GM21619 (cell line): ENCODE measurements around the gene LIPN.

Source experiments
- ATAC-seq: cut with Tn5 transposase; IDR thresholded peaks from one replicate; pipeline ENCODE4 v1.9.1; 2021; ENCODE audit not compliant: unreplicated experiment

The LIPN gene

DNA sequence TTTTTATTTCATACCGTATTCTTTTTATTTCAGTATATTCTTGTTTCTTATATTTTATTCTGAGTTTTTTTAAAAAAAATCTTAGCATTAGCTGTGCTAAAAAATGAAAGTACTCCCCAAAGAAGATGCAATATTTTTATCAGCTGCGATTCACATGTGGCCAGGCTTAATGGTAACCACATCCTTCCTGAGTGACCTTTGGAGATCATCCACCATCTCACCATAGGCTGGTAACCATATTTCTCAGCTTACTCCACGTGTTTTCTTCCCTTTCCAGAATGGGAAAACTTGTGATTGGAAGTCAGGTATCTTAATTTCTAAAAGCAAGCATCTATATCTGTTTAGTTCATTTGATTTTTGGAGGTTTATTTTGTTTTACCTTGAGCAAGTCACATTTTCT, 23.9 kb downstream of the LIPN start:
- ATAC-seq = no peak

DNA sequence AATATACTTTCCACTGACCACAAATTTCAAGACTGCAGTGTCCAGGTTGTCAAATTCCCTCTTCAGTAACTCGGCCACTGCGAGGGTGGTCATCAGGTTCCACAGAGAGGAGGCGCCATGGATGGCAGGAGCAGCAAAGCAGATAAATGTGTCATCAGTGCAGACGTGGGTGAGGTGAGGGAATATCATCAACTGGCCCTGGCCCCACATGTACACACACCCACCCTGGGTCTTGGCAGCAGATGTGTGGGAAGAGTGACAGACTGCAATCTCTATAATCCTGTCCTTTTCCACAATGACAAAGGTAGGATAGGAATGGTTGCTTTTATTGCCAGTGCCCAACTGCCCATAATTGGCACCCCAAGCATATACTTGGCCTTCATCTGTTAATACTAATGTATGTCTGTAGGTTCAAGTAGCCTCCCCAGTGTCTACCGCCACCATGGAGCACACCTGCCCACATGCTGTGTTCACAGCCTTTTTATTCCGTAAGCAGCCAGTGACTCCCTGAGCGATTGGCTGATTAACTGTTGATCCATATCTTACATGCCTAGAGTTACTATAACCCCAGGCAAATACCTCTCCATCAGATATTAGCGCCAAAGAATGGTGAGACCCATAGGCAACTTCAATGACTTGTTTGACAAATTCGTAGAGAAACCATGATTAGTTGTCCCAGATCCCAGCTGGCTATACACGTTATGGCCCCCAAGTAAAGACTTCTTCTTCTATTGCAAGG, 26.4 kb downstream of the LIPN start:
- no peak for ATAC-seq

DNA sequence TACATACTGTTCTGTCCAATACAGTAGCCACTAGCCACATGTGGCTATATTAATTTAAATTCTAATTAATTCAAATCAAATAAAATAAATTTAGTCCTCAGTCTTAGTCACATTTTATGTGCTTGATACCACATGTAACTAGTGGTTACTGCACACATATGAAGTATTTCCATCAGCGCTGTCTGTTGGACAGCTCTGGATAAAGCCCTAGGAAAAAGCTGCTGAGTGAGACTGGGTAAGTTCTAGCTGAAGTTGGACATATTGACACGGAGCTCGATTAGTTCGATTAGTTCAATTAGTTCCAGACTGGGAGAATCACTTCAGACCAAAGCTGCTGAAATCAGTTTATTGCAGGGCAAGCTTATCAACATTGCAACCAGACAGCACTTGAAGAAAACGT, 27.6 kb downstream of the LIPN start:
- ATAC-seq = no peak

DNA sequence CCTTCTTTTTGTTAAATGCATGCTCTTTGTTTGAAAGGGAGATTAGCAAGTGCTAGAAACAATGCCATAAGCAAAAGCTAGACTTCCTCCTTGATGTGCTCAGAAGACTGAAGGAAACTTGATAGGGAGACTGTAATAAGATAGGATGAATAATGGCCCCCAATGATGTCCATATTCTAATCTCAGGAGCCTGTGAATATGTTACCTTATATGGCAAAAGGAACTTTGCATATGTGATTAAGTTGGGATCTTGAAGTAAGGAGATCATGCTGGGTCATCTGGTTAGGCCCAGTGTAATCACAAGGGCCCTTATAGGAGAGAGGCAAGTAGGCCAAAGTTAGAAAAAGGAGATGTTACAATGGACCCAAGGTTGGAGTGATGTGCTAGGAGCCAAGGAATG, 29.1 kb downstream of the LIPN start:
- no peak for ATAC-seq

DNA sequence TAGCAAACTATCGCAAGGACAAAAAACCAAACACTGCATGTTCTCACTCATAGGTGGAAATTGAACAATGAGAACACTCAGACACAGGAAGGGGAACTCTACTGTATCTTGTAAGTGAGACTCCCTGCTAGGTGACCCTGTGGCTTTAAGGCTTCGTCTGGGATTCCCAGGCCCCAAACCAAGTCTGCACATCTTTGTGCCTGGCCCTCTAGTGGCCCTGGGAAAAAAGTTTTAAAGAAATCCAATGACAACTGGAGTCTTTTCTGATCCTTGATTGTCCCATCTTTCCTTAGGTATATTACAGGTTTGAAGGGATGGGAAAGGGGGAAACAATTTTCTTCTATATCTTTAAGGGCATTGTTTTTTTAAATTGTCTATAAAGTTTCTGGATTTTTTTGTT, 32.1 kb downstream of the LIPN start:
- no peak for ATAC-seq

DNA sequence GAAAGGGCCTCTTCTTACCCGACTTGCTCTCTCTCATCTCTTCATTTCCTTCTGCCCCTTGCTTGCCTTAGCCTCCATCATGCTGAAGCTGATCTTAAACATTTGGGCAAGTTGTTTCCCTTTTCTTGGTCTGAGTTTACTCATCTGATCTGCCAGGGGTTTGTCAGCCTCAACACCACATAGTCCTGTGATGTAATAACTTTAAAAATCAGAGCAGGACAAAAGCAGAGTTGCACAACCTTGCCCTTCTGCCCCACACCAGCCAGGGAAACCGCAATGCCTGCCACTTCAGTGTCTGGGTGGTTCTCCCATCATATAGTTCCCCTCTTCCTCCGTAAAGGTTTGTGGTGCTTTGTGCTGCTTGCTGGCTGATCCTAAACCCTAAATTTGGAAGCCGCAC, 32.8 kb downstream of the LIPN start:
- ATAC-seq = no peak

DNA sequence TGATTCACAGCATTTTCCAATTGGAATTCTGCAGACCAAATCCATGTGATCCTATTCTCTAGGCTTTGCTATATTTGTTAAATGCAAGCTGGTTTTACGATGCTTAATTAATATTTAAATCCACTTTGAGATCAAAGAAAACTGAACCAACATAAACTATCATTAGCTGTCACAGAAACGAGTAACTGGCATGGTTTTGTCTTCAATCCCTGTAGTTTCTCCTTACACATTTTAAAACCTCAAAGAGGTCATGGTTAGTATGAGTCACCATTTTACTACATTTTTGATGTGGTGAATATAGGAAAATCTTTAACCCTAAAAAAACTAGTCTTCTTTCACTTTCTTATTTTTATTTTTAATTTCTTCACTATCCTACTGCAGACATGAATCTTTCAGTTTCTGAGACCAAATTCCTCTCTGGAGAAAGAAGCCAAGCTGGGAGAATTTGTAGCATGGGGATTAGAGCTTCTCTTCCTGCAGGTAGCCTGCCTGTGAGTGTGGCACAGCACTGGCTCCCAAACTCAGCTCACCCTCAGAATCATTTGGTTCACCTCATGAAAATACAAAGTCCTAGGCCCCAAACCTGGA, 34.0 kb downstream of the LIPN start:
- no peak for ATAC-seq

DNA sequence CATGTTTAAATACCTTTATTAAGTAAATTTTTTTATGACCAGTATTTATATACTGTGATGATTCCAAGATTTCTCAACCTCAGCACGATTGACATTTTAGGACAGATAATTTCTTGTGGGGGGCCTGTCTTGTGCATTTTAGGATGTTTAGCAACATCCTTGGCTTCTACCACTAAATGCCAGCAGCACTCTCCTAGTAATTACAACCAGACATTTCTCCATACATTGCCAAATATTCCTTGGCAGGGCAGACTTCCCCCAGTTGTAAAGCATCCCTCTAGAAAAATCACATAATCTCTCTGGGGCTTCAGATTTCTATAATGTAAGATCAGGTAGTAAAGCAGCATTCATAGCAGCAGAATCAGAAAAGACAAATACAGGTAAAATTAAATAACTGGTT, 34.9 kb downstream of the LIPN start:
- no peak for ATAC-seq

DNA sequence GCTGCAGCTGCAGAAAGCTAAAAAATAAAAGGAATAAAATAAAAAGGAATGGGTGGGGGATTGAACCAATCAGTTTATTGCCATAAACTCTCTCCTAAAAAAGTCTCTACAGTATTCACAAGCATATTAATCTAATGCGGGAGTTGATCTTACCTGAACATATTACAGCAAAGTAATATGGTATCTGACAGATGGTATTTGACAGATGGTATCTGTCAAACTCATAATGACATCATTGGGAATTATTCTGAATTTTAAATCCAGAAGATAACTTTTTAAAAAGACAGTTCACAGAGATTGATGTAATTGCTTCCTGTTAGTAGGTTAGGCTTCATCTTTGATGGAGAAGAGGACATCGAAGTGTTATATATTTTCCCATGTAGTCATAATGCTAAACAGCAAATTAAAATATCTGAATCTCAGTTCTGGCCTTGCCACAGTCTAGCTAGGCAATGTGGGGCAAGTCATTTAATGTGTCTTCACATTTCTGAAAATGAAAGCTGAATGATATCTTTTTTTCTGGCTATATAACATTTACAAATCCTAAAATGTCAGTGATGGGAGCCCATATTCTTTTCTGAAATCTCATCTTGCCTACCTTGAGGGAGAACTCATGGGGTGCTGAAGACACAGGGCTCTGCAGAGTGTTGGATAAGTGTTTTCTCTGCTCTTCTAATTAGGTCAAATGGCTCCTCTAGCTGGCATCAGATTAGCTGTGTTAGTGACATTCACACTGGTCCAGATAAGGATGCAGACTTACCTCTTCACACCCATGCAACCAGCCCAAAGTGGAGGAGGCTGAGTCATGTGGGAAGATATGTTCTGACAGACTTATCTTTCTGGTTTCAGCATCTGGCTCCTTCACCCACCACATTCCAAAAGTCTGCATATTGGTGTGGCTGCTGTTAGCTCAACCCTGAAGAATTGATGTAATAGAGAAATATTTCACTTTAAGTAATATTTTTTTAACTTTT, 40.6 kb downstream of the LIPN start:
- ATAC-seq = no peak

DNA sequence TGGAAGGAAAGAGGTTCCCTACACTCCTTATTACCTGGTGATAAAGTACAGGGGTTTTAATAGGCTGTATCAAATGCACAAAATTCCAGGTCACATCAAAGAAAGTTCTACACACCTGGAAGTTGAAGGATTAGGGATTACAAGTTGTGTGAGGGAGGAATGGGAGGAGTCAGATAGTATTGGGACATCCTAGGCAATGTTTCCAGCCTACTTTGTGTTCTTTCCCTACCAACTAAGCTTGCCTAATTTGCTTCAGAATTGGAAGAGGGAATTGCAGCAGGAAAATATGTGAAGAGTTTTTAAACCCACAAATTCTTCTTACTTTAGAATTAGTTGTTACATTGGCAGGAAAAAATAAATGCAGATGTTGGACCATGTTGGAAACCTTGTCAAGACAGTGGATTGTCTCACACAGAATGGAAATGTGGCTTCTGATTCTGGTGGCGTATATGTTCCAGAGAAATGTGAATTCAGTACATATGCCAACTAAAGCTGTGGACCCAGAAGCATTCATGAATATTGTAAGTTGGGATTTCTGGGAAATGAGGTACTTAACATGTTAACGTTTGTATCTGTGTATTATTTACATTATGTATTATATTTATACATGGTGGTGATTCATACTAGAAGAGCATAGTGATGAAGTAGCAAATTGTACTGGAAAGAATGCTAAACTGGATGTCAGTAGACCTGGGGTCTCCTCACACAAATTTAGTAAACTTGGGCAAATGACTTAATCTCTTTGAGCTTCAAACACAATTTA, 42.9 kb downstream of the LIPN start, which contains the start of gene LIPM:
Gene LIPM (plus strand): TSS at position 208 of the 763 bp plus-strand sequence. CDS start 167 bp downstream, at position 375.
- ATAC-seq = no peak

DNA sequence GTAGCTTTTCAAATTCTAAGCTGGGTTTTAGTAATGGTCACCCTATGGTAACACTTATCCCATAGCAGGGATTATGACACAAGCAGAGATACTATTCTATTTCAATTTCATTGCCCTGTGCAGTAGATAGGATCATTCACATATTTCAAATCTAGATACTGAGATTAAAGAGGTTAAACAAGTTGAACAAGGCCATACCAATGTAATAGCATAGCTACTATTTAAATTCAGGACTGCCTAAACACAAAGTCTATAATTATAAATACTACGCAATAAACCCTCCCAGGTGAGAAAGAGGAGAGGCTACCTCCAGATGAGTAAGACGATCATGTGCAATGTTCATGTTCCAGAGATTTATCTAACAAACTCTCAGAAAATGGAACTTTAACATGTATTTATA, 43.8 kb downstream of the LIPN start:
- no peak for ATAC-seq

DNA sequence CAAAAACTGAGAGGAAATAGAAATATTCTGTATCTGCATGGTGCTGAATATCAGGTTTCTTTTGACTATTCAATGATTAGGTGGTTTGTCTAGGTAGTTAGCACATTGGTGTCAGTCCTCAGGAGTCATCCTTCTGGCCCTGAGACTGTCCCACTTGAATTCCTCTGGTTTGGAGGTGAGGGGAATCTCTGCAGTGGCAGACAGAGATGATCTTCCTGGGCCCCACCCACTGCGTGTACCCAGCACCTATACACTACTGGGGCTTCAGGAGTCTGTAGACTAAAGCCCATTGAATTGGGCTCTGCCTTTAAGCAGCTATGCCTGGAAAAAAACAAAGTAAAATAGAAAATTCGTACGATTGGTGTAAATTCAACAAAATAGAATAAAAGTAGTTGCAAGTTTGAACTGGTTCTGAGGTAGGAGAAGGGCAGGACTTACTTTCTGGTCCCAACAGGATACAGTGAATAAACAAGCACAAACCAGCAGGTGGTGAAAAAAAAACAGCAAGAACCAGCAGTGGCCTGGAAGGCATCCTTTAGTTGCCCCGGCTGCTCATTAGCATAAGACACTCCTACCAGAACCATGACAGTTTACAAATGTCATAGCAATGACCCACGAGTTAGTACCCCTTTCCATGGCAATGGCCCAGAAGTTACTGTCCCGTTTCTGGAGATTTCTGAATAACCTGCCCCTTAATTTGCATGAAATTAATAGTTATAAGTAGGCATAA, 44.4 kb downstream of the LIPN start:
- ATAC-seq = no peak

DNA sequence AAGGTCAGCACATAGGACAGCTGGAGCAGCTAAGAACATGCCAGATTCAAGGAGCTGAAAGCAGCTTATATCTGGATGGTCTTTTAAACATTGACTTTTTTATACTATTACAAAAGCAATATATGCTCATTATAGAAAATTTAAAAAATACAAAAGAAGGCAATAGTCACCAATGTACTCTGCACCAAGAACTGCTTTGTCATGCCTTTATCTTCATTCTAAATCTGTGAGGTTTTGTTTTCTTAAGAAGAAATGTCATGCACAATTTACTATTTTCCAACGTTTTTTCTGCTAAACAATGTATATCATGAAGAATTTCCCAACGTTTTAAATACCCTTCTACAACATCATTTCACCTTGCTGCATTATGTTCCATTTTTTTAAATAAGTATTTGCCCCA, 45.5 kb downstream of the LIPN start:
- ATAC-seq = no peak

DNA sequence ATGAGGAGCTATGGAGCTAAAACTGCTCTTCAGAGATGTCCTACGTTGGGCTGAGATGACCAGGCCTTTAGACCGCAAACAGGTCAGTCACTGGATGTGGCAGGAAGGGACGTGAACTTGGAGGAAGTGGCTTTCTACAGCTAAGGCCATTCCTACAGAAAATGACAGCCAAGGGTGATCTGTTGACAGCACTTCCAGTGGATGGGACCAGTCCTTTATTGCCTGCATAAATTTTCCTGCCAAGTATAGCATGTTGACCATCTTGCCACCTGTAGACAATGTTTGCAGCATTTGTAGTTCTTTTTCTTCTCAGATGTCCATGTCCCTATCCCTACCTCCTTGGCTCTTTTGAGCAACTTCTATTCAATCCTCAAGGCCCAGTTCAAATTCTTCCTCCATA, 46.1 kb downstream of the LIPN start:
- no peak for ATAC-seq

DNA sequence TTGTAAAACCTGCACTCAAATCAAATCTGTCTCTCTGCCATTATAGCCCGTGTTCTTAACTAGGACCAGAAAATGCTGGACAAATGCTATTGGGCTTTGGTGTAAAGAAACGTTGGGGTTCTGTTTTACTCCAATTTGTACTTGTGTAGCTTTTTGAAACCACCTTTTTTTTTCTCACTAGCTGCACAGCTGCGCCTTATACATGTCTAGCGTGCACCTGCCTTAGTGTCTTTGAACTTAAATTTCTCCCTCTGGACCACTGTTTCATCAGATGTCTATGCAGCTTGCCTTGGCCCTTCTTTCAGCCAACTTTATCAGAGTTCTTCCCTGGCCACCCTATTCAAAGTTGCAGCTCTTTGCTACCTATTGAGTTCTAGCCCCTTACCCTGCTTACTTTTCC, 49.8 kb downstream of the LIPN start:
- no peak for ATAC-seq

DNA sequence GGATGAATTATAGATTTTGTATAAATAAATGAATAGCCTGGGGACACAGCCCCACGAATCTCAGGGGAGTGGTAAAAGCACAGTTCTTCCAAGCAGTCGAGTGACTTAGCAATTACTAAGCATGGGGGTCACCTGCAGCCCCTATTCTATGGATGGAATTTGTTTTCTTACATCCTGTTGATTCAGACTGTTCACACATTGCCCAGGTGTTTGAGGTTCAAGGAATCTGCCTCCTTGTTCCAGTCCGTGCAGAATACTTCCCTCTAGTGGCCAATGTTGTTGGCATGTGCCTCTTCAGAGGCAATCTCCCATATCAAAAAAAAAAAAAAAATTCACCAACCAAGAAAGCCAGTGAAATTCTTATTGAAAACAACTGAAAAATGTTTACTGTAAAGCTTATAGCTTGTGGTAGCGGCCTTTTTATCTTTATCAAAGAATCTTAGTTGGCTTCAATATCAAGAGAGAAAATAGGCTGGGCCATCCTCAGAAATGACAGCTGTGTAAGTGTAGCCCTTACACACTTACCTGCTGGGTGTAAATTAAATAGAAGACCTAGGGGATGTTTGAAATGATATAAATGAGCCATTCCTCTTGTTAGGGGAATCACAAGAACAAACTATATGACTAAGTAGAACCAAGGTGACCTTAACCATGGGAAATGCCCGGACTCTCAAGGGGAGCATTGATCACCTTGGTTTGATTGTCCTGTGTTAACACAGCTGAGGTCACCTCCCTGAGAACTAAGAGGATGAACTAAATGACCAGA, 50.6 kb downstream of the LIPN start:
- ATAC-seq = peak; percentile 58

DNA sequence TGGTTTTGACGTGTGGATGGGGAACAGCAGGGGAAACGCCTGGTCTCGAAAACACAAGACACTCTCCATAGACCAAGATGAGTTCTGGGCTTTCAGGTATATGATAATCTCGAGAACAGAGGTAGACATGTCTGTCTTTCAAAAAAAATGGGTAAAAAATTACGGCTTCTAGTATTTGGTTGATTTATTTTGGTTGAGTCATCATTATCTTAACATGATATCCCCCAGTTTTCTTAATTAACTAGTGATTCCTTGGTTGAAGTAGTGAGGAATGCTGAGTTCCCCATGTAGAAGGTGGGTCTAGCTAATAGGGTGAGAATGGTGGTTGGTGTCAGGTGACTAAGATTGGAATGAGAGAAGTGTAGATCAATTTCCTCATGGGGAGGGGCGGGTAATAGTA, 53.4 kb downstream of the LIPN start:
- no peak for ATAC-seq

DNA sequence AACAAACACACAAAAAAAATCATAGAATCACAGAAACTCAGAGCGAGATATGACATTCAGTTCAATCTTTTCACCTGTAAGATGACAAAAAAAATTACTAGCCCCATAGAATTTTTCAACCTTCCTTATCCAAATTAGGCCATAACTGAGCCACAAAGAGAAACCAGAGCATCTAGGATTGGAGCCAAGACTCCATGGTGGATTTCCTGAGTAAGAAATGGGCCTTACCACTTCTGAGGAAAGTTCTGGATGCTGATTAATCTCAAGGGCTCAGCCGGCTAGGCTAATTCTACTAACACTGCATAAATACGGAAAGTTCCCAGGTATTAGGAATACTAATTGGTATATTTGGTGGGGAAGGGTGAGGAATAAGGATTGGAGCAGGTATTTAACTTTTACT, 59.5 kb downstream of the LIPN start:
- ATAC-seq = no peak

DNA sequence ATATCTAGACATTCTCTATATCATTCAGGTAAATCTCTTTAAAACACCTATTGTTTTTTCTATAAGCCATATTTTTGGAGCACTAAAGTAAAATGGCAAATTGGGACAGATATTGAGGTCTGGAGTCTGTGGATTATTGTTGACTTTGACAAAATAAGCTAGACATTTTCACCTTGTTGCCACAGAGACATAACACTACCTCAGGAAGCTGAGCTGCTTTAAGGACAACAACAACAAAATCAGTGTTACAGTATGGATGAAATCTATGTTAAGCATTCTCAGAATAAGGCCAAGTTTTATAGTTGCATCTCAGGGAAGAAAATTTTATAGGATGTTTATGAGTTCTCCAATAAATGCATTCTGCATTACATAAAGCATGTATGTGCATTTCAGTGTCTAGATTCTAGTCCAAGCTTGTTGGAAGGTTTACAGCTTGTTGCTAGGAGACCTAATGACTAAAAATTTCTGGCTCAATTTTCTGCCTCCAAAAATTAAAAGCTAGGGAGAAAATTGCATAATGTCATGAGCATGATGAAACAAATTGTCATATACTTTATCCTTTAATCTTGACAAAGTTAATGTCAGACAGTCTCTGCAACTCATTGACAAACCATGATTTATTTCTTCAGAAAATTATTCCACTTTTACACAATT, 61.1 kb downstream of the LIPN start:
- ATAC-seq = no peak
